ENCODE results near the gene HECTD1. TPM values are rescaled to one million over a fixed set of nuclear protein-coding genes. Genes with fewer than 3 reads are reported as not detected.
A peak's percentile ranks its signal among the peaks of the same experiment; 100 is the strongest.

HECTD1 gene
- total RNA-seq, 1 experiment from 2014 or later = 160 TPM

GRCh38 chr14:31159682-31160296 lies 47.8 kb downstream of the HECTD1 start:
- H3K27ac ChIP-seq (ENCODE audit: low read depth, low read length) = peak overlapping the region; percentile 73
- no peak overlapping the region for H2AFZ ChIP-seq (ENCODE audit: low read depth, low read length, poor library complexity, severe bottlenecking)
- H3K27me3 ChIP-seq (ENCODE audit: insufficient read depth, low read length) = no peaks in the 10 kb centered on the region
- H3K9ac ChIP-seq (ENCODE audit: low read length) = peak overlapping the region; percentile 57
- H4K20me1 ChIP-seq (ENCODE audit: insufficient read depth) = 0 out of 2 replicates have a peak, but pooled peaks cover 3% of the 10 kb centered on the region
- ChIA-PET CTCF (no interaction called here), POLR2A (no interaction called here), RAD21 (ENCODE audit: low non-redundant PET in 1 of 2, low total read pairs in 2 of 2, uncharacterized antibody in 2 of 2, unreplicated experiment in 2 of 2) (interaction anchor here in 1 of 2 experiments (0.7 kb wide), 1 partner anchor 246 kb away, joined by 3 read pairs; no protein-coding TSS in a partner anchor)
- intact Hi-C loops (cut with micrococcal nuclease) = no loop called here
- no peaks in the 10 kb centered on the region for H3K9me2 ChIP-seq (ENCODE audit: insufficient read depth)
- peaks cover 7 to 32% of the 10 kb centered on the region in 2 experiments; a peak in 3 of 4 replicates for H3K36me3 ChIP-seq (ENCODE audit: control insufficient read depth in 1 of 2, insufficient read depth in 2 of 2, low read length in 2 of 2)
- DNase-seq (ENCODE audit: low read depth, low spot score) = peak; percentile 42
- TF ChIP-seq MAX (IDR thresholded peaks at IDR 0.05) (peak; percentile 50; the same call in 1 of the 2 replicates), JUND (IDR thresholded peaks at IDR 0.05) (peak; percentile 59), ZNF274 (IDR thresholded peaks at IDR 0.05; ENCODE audit: low read depth, low read length) (no peak), POLR2AphosphoS5 (IDR thresholded peaks at IDR 0.05; ENCODE audit: low read depth, low read length) (no peak), FOSL1 (IDR thresholded peaks at IDR 0.05; ENCODE audit: low read depth) (peak; percentile 58; the same call in 1 of the 2 replicates)
- H3K4me2 ChIP-seq (ENCODE audit: low read length) = peak overlapping the region; percentile 71
- BruUV-seq (replicated peaks) = no TSS peak
- H3K79me2 ChIP-seq (ENCODE audit: insufficient read depth, low read length) = peaks cover 60% of the 10 kb centered on the region
- peak; percentile 82 for ATAC-seq
- H3K9me3 ChIP-seq (ENCODE audit: control insufficient read depth in 1 of 2, insufficient read depth in 1 of 2, low read depth in 1 of 2, low read length in 2 of 2) = no peaks in the 10 kb centered on the region
- peaks cover 63 to 67% of the 10 kb centered on the region in 2 experiments for H3K4me1 ChIP-seq (ENCODE audit: control insufficient read depth in 1 of 2, insufficient read depth in 2 of 2, low read length in 2 of 2)
- peak overlapping the region in 1 of 2 experiments; percentile 34; a peak in 1 of 4 replicates for H3K4me3 ChIP-seq (replicated peaks in 1 of 2; ENCODE audit: low read depth in 1 of 2, low read length in 2 of 2)

GRCh38 chr14:31154956-31155355 lies 52.6 kb downstream of the HECTD1 start:
- H3K9me2 ChIP-seq (ENCODE audit: insufficient read depth) = no peaks in the 10 kb centered on the region
- H3K9ac ChIP-seq (ENCODE audit: low read length) = peak overlapping the region; percentile 28
- ChIA-PET CTCF (no interaction called here), POLR2A (interaction anchor here (0.5 kb wide), 1 partner anchor 342 kb away, joined by 3 read pairs; no protein-coding TSS in a partner anchor), RAD21 (ENCODE audit: low non-redundant PET in 1 of 2, low total read pairs in 2 of 2, uncharacterized antibody in 2 of 2, unreplicated experiment in 2 of 2) (no interaction called here)
- peaks cover 54% of the 10 kb centered on the region for H3K79me2 ChIP-seq (ENCODE audit: insufficient read depth, low read length)
- H3K9me3 ChIP-seq (ENCODE audit: control insufficient read depth in 1 of 2, insufficient read depth in 1 of 2, low read depth in 1 of 2, low read length in 2 of 2) = no peaks in the 10 kb centered on the region
- H3K27me3 ChIP-seq (ENCODE audit: insufficient read depth, low read length) = no peaks in the 10 kb centered on the region
- peak overlapping the region; percentile 41 for H3K27ac ChIP-seq (ENCODE audit: low read depth, low read length)
- peaks cover 38 to 49% of the 10 kb centered on the region in 2 experiments for H3K4me1 ChIP-seq (ENCODE audit: control insufficient read depth in 1 of 2, insufficient read depth in 2 of 2, low read length in 2 of 2)
- peak overlapping the region in 1 of 2 experiments; percentile 25; a peak in 1 of 4 replicates for H3K4me3 ChIP-seq (replicated peaks in 1 of 2; ENCODE audit: low read depth in 1 of 2, low read length in 2 of 2)
- BruUV-seq (replicated peaks) = no TSS peak
- H2AFZ ChIP-seq (ENCODE audit: low read depth, low read length, poor library complexity, severe bottlenecking) = no peak overlapping the region
- H4K20me1 ChIP-seq (ENCODE audit: insufficient read depth) = no peaks in the 10 kb centered on the region
- DNase-seq (ENCODE audit: low read depth, low spot score) (peak; percentile 34), ATAC-seq (peak; percentile 29)
- peak overlapping the region; percentile 69 for H3K4me2 ChIP-seq (ENCODE audit: low read length)
- H3K36me3 ChIP-seq (ENCODE audit: control insufficient read depth in 1 of 2, insufficient read depth in 2 of 2, low read length in 2 of 2) = peaks cover 0 to 25% of the 10 kb centered on the region in 2 experiments; a peak in 3 of 4 replicates
- TF ChIP-seq JUND (IDR thresholded peaks at IDR 0.05) = peak; percentile 45
- peak; percentile 72; the same call in 1 of the 2 replicates for TF ChIP-seq CEBPB (IDR thresholded peaks at IDR 0.05; ENCODE audit: low read depth)
- no peak for TF ChIP-seq REST (IDR thresholded peaks at IDR 0.05; ENCODE audit: low read depth)
- TF ChIP-seq CBX3 (IDR thresholded peaks at IDR 0.05; ENCODE audit: low read depth) = peak; percentile 56; the same call in 1 of the 2 replicates
- no peak for TF ChIP-seq ZNF274 (IDR thresholded peaks at IDR 0.05; ENCODE audit: low read depth, low read length)
- no peak for TF ChIP-seq ELF1 (IDR thresholded peaks at IDR 0.05; ENCODE audit: borderline replicate concordance, low read depth)
- peak; percentile 55; the same call in 1 of the 2 replicates for TF ChIP-seq SP1 (IDR thresholded peaks at IDR 0.05; ENCODE audit: low read depth)
- peak; percentile 51; the same call in 1 of the 2 replicates for TF ChIP-seq FOSL1 (IDR thresholded peaks at IDR 0.05; ENCODE audit: low read depth)
- no peak for TF ChIP-seq YY1 (IDR thresholded peaks at IDR 0.05; ENCODE audit: extremely low read depth, insufficient replicate concordance, low read depth, low read length)
- peak; percentile 35; the same call in 1 of the 2 replicates for TF ChIP-seq POLR2AphosphoS5 (IDR thresholded peaks at IDR 0.05; ENCODE audit: low read depth, low read length)
- TF ChIP-seq RAD21 (IDR thresholded peaks at IDR 0.05; ENCODE audit: low read depth) = no peak
- TF ChIP-seq EGR1 (IDR thresholded peaks at IDR 0.05; ENCODE audit: low read depth) = peak; percentile 69
- intact Hi-C loops (cut with micrococcal nuclease) = no loop called here

All from HCT116 (cell line).